GM12873 (cell line): ENCODE measurements around the gene DGKB.

ENCODE experiments used
- CTCF ChIP-seq: IDR thresholded peaks from 2 replicates; pipeline ENCODE4 v1.5.1; 2012; ENCODE audit warnings: low read depth, mild to moderate bottlenecking, moderate library complexity, low read length, control low read depth; ENCODE audit not compliant: insufficient read depth; ENCODE audit errors: missing control alignments

The DGKB gene

GRCh38 chr7:14685167-14685566 lies 217.4 kb downstream of the DGKB start:
- no peak for TF ChIP-seq CTCF

- no peak for TF ChIP-seq CTCF
Observed at GRCh38 chr7:14682910-14683465, 219.6 kb downstream of the DGKB start.

GRCh38 chr7:14676896-14677295 lies 225.7 kb downstream of the DGKB start:
- no peak for TF ChIP-seq CTCF

GRCh38 chr7:14673202-14673601 lies 229.3 kb downstream of the DGKB start:
- no peak for TF ChIP-seq CTCF

GRCh38 chr7:14666913-14667312 lies 235.6 kb downstream of the DGKB start:
- no peak for TF ChIP-seq CTCF

- TF ChIP-seq CTCF = no peak
Observed at GRCh38 chr7:14666304-14666703, 236.2 kb downstream of the DGKB start.

GRCh38 chr7:14639801-14640200 lies 262.8 kb downstream of the DGKB start:
- no peak for TF ChIP-seq CTCF
